Measurements from ENCODE around the gene CHRNB4. TPM values are rescaled to one million over a fixed set of nuclear protein-coding genes. Genes with fewer than 3 reads are reported as not detected.

Gene CHRNB4
- total RNA-seq, 1 donor = not detected

DNA sequence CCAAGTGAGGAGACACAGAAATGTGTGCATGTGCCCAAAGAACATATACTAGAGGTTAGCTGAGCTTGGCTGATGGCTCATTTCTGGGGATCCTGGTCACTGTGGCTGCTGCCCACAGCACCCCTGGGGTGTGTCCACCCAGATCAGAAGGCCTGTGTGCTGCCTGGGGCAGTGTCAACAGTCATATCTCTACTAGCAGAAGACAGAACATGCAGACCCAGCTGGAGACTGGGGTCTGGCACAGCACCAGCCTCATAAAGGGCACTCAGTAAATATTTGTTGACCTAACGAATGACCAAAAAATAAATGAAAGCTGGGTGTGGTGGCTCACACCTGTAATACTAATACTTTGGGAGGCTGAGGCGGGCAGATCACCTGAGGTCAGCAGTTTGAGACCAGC is 36.6 kb downstream of the CHRNB4 start:
- TF ChIP-seq, protein P1, sequence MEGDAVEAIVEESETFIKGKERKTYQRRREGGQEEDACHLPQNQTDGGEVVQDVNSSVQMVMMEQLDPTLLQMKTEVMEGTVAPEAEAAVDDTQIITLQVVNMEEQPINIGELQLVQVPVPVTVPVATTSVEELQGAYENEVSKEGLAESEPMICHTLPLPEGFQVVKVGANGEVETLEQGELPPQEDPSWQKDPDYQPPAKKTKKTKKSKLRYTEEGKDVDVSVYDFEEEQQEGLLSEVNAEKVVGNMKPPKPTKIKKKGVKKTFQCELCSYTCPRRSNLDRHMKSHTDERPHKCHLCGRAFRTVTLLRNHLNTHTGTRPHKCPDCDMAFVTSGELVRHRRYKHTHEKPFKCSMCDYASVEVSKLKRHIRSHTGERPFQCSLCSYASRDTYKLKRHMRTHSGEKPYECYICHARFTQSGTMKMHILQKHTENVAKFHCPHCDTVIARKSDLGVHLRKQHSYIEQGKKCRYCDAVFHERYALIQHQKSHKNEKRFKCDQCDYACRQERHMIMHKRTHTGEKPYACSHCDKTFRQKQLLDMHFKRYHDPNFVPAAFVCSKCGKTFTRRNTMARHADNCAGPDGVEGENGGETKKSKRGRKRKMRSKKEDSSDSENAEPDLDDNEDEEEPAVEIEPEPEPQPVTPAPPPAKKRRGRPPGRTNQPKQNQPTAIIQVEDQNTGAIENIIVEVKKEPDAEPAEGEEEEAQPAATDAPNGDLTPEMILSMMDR (IDR thresholded peaks at IDR 0.05; ENCODE audit: insufficient read depth, low read length) = no peak
- no peak for DNase-seq (ENCODE audit: low read depth)
- no peak overlapping the region for H3K4me3 ChIP-seq (ENCODE audit: low read depth, low read length)

DNA sequence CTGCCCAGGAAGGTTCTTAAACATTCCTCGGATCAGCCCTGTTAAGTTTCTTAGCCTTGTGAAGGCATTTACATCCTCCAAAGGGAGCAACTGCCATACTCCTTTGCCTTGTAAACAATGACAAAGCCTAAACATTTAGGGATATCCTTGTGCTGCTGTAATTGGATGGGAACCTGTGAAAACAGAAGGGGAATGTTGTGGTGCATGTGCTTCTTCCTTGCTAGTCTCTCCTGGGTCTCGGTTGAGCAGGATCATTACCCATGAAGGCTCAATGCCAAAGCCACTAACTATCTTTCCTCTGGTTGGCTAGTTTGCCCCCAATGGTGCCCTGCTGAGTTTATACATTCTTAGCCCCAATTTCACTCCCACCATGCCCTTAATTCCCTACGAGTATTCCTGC is 37.5 kb downstream of the CHRNB4 start:
- H3K4me3 ChIP-seq (ENCODE audit: low read depth, low read length) = no peak overlapping the region
- TF ChIP-seq, protein P1 (IDR thresholded peaks at IDR 0.05; ENCODE audit: insufficient read depth, low read length) = no peak
- no peak for DNase-seq (ENCODE audit: low read depth)

DNA sequence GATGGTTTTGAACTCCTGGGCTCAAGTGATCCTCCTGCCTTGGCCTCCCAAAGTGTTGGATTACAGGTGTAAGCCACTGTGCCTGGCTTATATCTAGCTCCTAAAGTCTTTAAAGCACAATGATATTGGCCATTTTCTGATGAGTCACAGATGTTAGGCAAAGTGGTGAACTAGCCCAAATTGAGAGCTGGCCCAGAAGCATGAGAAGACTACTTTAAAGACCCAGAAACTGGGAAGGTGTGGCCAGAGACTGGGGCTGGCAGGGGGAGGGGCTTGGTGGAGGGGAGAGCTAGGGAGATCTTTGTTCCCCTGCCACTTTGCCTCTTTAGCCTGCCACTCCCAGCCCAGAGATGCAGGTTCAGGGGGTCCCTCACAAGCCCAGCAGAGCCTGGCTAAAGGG is 41.8 kb downstream of the CHRNB4 start:
- peak; percentile 9 for DNase-seq (ENCODE audit: low read depth)
- TF ChIP-seq, protein P1 (IDR thresholded peaks at IDR 0.05; ENCODE audit: insufficient read depth, low read length) = no peak
- no peak overlapping the region for H3K4me3 ChIP-seq (ENCODE audit: low read depth, low read length)

DNA sequence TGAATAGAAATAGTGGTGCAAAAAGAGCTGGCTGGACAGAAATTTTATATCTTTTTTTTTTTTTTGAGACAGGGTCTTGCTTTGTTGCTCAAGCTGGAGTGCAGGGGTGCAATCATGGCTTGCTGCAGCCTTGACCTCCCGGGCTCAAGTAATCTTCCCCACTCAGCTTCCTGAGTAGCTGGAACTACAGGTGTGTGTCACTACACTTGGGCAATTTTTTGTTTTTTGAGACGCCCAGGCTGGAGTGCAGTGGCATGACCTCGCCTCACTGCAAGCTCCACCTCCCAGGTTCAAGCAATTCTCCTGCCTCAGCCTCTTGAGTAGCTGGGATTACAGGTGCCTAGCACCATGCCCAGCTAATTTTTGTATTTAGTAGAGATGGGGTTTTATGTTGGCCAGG is 42.7 kb downstream of the CHRNB4 start:
- DNase-seq (ENCODE audit: low read depth) = no peak
- H3K4me3 ChIP-seq (ENCODE audit: low read depth, low read length) = no peak overlapping the region
- TF ChIP-seq, protein P1 (IDR thresholded peaks at IDR 0.05; ENCODE audit: insufficient read depth, low read length) = no peak

- TF ChIP-seq, protein P1 (IDR thresholded peaks at IDR 0.05; ENCODE audit: insufficient read depth, low read length) = no peak
- DNase-seq (ENCODE audit: low read depth) = no peak
- no peak overlapping the region for H3K4me3 ChIP-seq (ENCODE audit: low read depth, low read length)
Measured at GRCh38 chr15:78597583-78597982, 43.4 kb downstream of the CHRNB4 start.

- TF ChIP-seq, protein P1 (IDR thresholded peaks at IDR 0.05; ENCODE audit: insufficient read depth, low read length) = no peak
- no peak for DNase-seq (ENCODE audit: low read depth)
- no peak overlapping the region for H3K4me3 ChIP-seq (ENCODE audit: low read depth, low read length)
Measured at GRCh38 chr15:78574944-78575343, 66.1 kb downstream of the CHRNB4 start.

Small RNAs within 50 kb of the gene (small RNA-seq; reads per million reads assigned to genes)
- gene AC067863.2 = not detected

Other genes starting within 250 kb of the CHRNB4 start
- gene IREB2, start 203.0 kb downstream of the CHRNB4 start, total RNA-seq (ENCODE audit: low replicate concordance) = 25.1 and 28.1 TPM in 2 replicates
- gene HYKK, start 133.6 kb downstream of the CHRNB4 start, total RNA-seq (ENCODE audit: low replicate concordance) = 3.3 and 10.2 TPM in 2 replicates
- 107 and 275 TPM in 2 replicates for gene PSMA4, start 100.8 kb downstream of the CHRNB4 start, total RNA-seq (ENCODE audit: low replicate concordance)
- 1.1 and 1.6 TPM in 2 replicates for gene CHRNA5, start 75.7 kb downstream of the CHRNB4 start, total RNA-seq (ENCODE audit: low replicate concordance)
- gene CHRNA3, start 20.2 kb downstream of the CHRNB4 start, total RNA-seq (ENCODE audit: low replicate concordance) = under 0.01 TPM in 1 of 2 replicates, not detected in the other
- 7.5 and 11.2 TPM in 2 replicates for gene ADAMTS7, start 170.3 kb upstream of the CHRNB4 start, total RNA-seq (ENCODE audit: low replicate concordance)
- 431 and 447 TPM in 2 replicates for gene MORF4L1, start 231.7 kb upstream of the CHRNB4 start, total RNA-seq (ENCODE audit: low replicate concordance)